OCI-LY7 (cell line): ENCODE measurements around the gene OSBP2.

Source experiments
- EZH2phosphoT487 ChIP-seq: fragments of 200-600 bp; sonication (generic); IDR thresholded peaks from 2 replicates; pipeline ENCODE4 v1.6.1; 2018; ENCODE audit warnings: low read depth, borderline replicate concordance, mild to moderate bottlenecking, mixed run types, antibody characterized with exemption, low read length, moderate library complexity, mixed read lengths
- TF ChIP-seq, protein P1 (sequence below): fragments of 200-600 bp; sonication (generic); conservative IDR thresholded peaks from 2 replicates; pipeline ENCODE4 v1.5.1; 2014; ENCODE audit warnings: mild to moderate bottlenecking, antibody characterized with exemption, low read length, moderate library complexity, mixed read lengths

DNA sequence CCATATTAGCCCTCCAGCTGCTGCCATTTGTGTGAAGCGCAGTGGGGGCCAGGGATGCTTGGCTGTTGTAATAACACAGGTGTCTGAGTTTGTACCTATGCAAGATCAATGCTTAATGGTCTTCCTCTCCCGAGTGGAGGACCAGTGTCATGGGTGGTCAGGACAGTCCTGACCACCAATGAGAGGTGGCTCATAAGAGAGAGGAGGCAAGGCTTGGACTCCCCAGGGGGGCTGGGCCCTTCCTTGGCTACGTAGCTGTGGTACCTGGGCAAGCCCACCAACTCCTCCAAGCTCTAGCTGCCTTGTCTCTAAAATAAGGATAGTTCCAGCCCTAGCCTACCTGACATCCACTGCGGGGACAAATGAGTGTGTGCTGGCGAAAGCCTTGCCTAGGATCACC is 79.2 kb downstream of the OSBP2 start:
- TF ChIP-seq EZH2phosphoT487 = no peak
- TF ChIP-seq, protein P1, sequence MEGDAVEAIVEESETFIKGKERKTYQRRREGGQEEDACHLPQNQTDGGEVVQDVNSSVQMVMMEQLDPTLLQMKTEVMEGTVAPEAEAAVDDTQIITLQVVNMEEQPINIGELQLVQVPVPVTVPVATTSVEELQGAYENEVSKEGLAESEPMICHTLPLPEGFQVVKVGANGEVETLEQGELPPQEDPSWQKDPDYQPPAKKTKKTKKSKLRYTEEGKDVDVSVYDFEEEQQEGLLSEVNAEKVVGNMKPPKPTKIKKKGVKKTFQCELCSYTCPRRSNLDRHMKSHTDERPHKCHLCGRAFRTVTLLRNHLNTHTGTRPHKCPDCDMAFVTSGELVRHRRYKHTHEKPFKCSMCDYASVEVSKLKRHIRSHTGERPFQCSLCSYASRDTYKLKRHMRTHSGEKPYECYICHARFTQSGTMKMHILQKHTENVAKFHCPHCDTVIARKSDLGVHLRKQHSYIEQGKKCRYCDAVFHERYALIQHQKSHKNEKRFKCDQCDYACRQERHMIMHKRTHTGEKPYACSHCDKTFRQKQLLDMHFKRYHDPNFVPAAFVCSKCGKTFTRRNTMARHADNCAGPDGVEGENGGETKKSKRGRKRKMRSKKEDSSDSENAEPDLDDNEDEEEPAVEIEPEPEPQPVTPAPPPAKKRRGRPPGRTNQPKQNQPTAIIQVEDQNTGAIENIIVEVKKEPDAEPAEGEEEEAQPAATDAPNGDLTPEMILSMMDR = no peak
